HT-29 (cell line): ENCODE data around the gene RARRES2. TPM values are rescaled to one million over a fixed set of nuclear protein-coding genes. Genes with fewer than 3 reads are reported as not detected.
"Not testable (repeated sequence)": the region's sequence is repeated elsewhere in the genome, so short reads cannot be mapped to it uniquely, and the experiment has no call there.

Experiments used
- DNase-seq: peaks from one replicate; pipeline ENCODE4 v3.0.0-alpha.2; 2015; ENCODE audit warnings: low spot score
- total RNA-seq: library from RNA; depleted of rRNA; stranded (reverse); fragments of >200 nt; shearing (Covaris generic); gene quantifications from 2 replicates; pipeline ENCODE4 v1.2.3, GENCODE V29; 2014; rRNA removed

The RARRES2 gene
- 10.5 and 12.6 TPM in 2 replicates for total RNA-seq

- DNase-seq, result no peak
These were observed at the start of gene RARRES2 for GRCh38 chr7:150341263-150342120. Gene RARRES2 (minus strand): TSS chr7:150341629. CDS start chr7:150340609, 1,020 bp downstream.

DNA sequence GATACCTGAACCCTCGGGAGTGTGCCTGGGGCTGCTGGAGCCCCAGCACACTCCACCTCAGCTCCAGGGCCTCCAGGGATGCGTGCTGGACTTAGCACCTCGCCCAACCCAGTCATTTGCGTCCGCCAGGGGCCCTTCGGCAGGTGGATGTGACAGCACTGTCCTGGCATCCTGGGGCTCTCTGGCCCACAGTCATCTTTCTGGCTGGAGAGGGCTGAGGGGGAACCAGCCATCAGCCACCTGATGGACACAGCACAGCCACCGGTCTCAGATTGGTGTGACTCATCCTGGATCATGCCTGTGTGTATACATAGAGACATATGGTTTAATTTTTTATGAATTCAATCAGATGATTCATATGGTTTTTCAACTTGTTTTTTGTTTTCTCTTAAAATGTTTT lies 48.8 kb upstream of the RARRES2 start:
- DNase-seq, result no peak

GRCh38 chr7:150389532-150389816 lies 48.0 kb upstream of the RARRES2 start:
- no peak for DNase-seq

- peak; percentile 54 for DNase-seq
These were observed 47.5 kb upstream of the RARRES2 start for GRCh38 chr7:150388709-150389531.

GRCh38 chr7:150388306-150388705 lies 46.9 kb upstream of the RARRES2 start:
- DNase-seq, result no peak

- DNase-seq, result not testable (repeated sequence)
These were observed 44.5 kb upstream of the RARRES2 start for GRCh38 chr7:150385884-150386283.

DNA sequence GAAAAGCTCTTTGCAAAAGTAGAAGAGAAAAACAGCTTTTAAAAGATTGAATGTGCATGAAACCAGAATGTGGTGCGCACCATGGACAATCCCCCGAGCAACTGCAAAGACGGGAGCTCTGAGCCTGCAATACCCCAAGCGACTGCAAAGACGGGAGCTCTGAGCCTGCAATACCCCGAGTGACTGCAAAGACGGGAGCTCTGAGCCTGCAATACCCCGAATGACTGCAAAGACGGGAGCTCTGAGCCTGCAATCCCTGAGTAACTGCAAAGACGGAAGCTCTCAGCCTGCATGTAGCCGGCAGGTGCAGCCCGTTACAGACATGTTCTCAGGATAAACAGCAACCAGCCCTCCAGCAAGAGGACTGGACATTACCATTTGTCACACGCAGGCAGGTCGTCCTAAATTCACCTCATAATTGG lies 43.9 kb upstream of the RARRES2 start:
- DNase-seq, result no peak

GRCh38 chr7:150384406-150385301 lies 43.2 kb upstream of the RARRES2 start:
- DNase-seq, result no peak

DNA sequence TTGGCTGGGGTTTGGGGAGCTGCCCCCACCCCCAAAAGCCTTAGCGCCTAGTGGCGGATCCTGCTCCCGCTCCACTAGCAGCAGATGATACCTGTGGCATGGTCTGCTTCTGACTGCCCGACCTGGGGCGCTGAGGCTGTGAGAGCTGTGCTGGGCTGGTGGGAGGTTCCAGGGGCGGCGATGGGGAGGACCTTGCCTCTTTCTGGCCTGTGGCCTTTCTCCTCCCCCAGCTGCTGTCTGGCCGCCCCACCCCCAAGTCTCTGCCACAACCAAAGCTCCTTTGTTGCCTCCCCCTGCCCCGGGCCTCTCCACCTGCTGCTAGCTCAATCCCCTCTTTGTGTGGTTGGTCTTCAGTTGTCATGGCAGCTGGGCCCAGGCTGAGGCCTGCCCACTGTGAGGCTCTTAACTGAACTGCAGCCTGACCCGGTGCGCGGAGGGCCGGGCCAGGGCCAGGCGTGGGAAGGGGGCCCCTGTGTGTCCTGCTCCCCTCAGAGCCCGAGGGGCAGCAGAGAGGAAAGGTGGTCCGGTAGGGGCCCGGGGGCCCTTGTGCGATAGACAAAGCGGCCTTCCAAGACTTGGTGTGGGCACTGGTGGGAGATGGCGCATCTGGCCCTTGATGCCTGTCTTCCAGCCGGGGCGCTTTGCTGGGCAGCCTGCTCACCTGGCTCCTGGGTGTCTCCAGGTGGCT lies 42.4 kb upstream of the RARRES2 start:
- no peak for DNase-seq

DNA sequence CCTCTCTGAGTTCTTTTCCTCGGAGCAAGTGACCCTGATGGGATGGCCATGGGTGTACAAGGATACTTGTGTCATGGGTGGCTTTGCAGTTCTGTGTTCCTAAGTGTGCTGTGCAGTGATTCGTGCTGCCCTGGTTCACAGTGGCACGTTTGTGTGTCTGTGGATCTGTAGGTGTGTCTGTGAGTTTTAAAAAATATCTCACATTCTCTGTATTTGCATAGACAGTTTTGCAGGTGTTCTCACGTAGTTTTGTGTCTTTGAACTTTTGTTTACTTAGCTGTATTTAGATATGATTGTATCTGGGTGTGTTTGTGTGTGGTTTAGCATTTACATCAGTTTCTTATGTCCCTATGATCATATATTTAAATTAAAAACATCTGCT lies 41.4 kb upstream of the RARRES2 start:
- DNase-seq, result no peak

GRCh38 chr7:150382123-150382843 lies 40.9 kb upstream of the RARRES2 start:
- DNase-seq, result peak; percentile 68

GRCh38 chr7:150381785-150382122 lies 40.3 kb upstream of the RARRES2 start:
- DNase-seq, result no peak

DNA sequence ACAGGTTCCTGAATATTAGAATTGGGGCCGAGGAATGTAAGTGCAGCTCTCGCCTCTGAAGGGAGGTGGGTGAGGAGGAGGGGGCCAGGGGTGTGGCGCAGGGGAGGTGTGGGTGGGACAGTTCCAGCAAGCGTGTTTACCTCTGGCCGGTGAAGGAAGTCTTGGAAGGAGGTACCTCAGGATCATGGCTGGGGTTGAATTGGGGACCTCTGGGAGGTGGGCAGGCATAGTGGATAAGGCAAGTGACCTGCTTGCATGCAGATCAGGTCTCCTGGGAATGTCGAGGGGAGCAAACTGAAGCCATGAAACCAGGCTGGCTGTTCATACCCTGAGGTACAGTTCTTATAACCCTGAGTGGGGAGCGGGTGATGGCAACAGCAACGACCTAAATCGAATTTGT lies 39.7 kb upstream of the RARRES2 start:
- DNase-seq, result no peak

DNA sequence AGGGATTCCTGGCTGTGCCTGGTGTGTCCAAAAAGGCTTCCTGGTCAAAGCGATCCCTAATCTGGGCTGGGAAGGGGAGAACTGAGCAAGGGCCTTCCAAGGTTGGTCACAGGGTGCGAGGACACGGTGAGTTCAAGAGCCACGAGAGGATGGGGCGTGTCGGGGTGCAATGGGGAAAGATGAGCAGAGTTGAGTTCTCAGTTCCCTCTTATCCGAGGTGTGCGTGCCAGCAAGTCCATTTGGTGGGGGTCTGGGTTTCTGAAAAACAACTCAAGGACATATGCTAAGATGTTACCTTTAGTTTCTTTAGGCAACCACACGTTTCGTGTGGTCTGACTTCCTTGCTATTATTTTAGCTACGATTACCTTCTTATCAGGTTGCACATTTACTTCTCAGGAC lies 39.0 kb upstream of the RARRES2 start:
- DNase-seq, result no peak

- DNase-seq, result peak; percentile 53
These were observed 38.3 kb upstream of the RARRES2 start for GRCh38 chr7:150379441-150380379.

DNA sequence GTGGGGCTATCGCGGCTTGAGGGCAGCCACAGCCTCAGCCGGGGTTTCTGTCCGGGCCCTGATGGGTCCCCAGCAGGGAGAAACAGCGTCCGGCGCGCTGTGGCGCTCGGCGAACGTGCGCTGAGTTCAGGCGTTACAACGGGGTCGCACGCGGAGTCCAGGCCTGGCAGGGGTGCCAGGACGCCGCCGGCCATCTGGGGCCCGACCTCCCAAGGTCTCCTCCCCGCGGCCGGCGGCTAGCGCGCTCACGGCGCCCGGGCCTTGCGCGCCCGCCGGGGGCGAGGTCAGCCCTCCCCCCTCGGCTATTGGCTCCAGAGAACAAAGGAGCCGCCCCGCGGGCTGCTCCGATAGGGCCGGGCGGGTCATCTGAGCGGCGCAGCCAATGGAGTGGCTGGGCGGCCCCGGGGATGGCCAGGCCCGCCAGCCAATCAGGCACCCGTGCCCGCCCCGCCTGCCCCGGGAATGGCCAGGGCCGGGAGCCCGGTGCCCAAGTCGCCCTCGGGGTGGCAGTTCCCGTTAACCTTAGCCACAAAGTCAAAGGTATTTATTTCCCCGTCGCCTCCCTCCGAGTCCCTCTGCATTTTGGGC lies 37.5 kb upstream of the RARRES2 start, which contains the start of gene ZNF775:
ZNF775 (plus strand) TSS at position 478 of the 588 bp plus-strand sequence. CDS start 9,141 bp downstream, outside the sequence.
- peak; percentile 100 for DNase-seq

DNA sequence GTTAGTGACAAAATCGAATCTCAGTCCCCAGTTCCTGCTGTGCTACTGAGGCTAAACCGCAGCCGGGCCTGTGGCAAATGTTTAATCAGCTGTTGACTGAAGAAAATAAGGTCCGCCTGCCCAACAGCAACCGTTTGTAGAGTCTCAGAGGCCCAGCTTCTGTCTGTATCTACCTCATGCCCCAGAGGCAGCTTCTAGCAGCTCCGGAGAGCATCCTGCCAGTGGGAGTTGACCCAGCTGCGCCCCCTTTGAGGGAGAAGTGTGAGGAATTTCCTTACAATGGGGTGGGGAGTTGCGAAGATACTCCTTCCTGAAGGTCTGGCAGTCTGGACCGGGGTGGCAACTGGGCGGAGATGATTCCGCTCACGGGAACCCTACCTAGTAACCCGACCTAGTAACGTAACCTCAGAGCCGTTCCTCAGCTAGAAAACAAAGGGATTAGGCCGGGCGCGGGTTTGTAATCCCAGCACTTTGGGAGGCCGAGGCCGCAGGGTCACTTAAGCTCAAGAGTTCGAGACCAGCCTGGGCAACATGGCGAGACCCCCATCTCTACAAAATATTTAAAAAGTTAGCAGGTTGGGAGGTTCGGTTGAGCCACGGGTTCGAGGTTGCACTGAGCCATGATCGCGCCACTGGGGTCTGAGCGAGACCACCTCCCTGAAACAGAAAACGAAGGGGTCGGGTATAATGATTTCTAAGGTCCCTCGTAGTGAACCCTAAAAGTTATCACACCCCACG lies 36.9 kb upstream of the RARRES2 start:
- DNase-seq, result peak; percentile 97

DNA sequence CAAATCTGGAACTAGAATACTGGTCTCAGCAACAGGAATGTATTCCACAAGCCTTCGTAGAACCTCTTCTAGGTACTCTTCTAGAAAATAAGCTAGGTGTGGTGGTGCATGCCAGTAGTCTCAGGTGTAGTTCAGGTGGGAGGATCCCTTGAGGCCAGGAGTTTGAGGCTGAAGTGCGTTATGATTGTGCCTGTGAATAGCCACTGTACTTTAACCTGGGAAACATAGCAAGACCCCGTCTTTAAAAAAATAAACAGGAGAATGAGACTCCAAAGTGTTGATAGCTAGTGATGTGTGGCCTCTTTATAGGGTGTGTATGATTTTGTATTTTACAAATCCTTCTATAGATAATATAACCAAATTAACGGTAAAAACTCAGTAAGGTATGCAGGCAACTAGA lies 36.2 kb upstream of the RARRES2 start:
- DNase-seq, result peak; percentile 78
